K562 (cell line): Measurements from ENCODE around the gene PRM3. TPM values are rescaled to one million over a fixed set of nuclear protein-coding genes. Genes with fewer than 3 reads are reported as not detected.

Experiments
- ARID1B ChIP-seq: fragments of 450-650 bp; IDR thresholded peaks from 2 replicates; pipeline ENCODE4 v1.6.1; 2016; ENCODE audit warnings: antibody characterized with exemption, mild to moderate bottlenecking, inconsistent platforms
- CTCF ChIP-seq, 3 experiments: IDR thresholded peaks in 2 of 3; conservative IDR thresholded peaks in 1 of 3; 2 replicates each; pipeline ENCODE4 v1.5.1; 2011 to 2012; ENCODE audit warnings: low read length in 3 of 3, mild to moderate bottlenecking in 3 of 3, control low read depth in 2 of 3, improper control_type of control experiment in 1 of 3, inconsistent platforms in 1 of 3, low read depth in 1 of 3, mixed read lengths in 1 of 3, moderate library complexity in 1 of 3; ENCODE audit not compliant: insufficient read depth in 2 of 3
- EWSR1 ChIP-seq: fragments of 450-650 bp; IDR thresholded peaks from 2 replicates; pipeline ENCODE4 v1.6.1; 2018; ENCODE audit warnings: borderline replicate concordance, mild to moderate bottlenecking, low read depth, moderate library complexity; ENCODE audit not compliant: partially characterized antibody
- GABPB1 ChIP-seq: sonication (generic); formaldehyde crosslinking; IDR thresholded peaks from 2 replicates; pipeline ENCODE4 v1.8.0; 2022; ENCODE audit warnings: mild to moderate bottlenecking, missing genetic modification reagents
- KDM4B ChIP-seq, 2 experiments: fragments of 450-650 bp in 1 of 2; sonication (generic) in 1 of 2; IDR thresholded peaks; 2 replicates each; pipeline ENCODE4 v1.6.1; 2016 to 2017; ENCODE audit warnings: borderline replicate concordance in 2 of 2, antibody characterized with exemption in 1 of 2, low read depth in 1 of 2, mild to moderate bottlenecking in 1 of 2
- KLF6 ChIP-seq: fragments of 250-450 bp; sonication (Bioruptor Pico); IDR thresholded peaks from 2 replicates; pipeline ENCODE4 v1.4.0; 2020; ENCODE audit warnings: mild to moderate bottlenecking, moderate library complexity, borderline replicate concordance
- MIER1 ChIP-seq: fragments of 450-650 bp; IDR thresholded peaks from 2 replicates; pipeline ENCODE4 v1.6.1; 2016; ENCODE audit warnings: antibody characterized with exemption, mild to moderate bottlenecking, low read depth
- NR2C2 ChIP-seq, 2 experiments: fragments of 200-800 bp in 1 of 2; sonication (Bioruptor generic) in 1 of 2; sonication (generic) in 1 of 2; formaldehyde crosslinking in 1 of 2; IDR thresholded peaks; 2 replicates each; pipeline versions ENCODE4 v1.6.1 to v1.8.0; 2016 to 2022; ENCODE audit warnings: mild to moderate bottlenecking in 1 of 2, missing compliant biosample characterization in 1 of 2, missing genetic modification characterization in 1 of 2, missing genetic modification reagents in 1 of 2
- PYGO2 ChIP-seq: fragments of 450-650 bp; IDR thresholded peaks from 2 replicates; pipeline ENCODE4 v1.6.1; 2016; ENCODE audit warnings: mild to moderate bottlenecking, missing genetic modification characterization, moderate library complexity, missing compliant biosample characterization
- SAP30 ChIP-seq: fragments of 200-600 bp; sonication (generic); IDR thresholded peaks from 2 replicates; pipeline ENCODE4 v1.6.1; 2012; ENCODE audit warnings: borderline replicate concordance, low read depth, mild to moderate bottlenecking, moderate library complexity, low read length, control low read depth, inconsistent platforms; ENCODE audit not compliant: insufficient read depth, poor library complexity, severe bottlenecking
- TAL1 ChIP-seq: fragments of 450-650 bp; IDR thresholded peaks from 2 replicates; pipeline ENCODE4 v1.6.1; 2016; ENCODE audit warnings: mild to moderate bottlenecking
- TCF15 ChIP-seq: fragments of 250-450 bp; sonication (Bioruptor Pico); IDR thresholded peaks from 2 replicates; pipeline ENCODE4 v1.8.0; 2022; ENCODE audit warnings: moderate library complexity, mild to moderate bottlenecking, inconsistent platforms
- TCF3 ChIP-seq: sonication (generic); formaldehyde crosslinking; IDR thresholded peaks from 2 replicates; pipeline ENCODE4 v1.4.0; 2020; ENCODE audit warnings: mild to moderate bottlenecking, missing genetic modification reagents
- TGIF2 ChIP-seq: sonication (generic); formaldehyde crosslinking; IDR thresholded peaks from 2 replicates; pipeline ENCODE4 v1.8.1; 2022; ENCODE audit warnings: mild to moderate bottlenecking, missing genetic modification reagents, moderate library complexity
- THAP7 ChIP-seq: fragments of 250-450 bp; sonication (Bioruptor Pico); IDR thresholded peaks from 2 replicates; pipeline ENCODE4 v1.5.0; 2021
- USF1 ChIP-seq: sonication (generic); formaldehyde crosslinking; IDR thresholded peaks from 2 replicates; pipeline ENCODE4 v1.9.0; 2022; ENCODE audit warnings: mild to moderate bottlenecking, missing genetic modification reagents
- XRCC5 ChIP-seq: fragments of 200-400 bp; formaldehyde crosslinking; IDR thresholded peaks from 2 replicates; pipeline ENCODE4 v1.6.1; 2017; ENCODE audit warnings: low read depth, mild to moderate bottlenecking, low read length
- ZNF395 ChIP-seq: fragments of 200-800 bp; sonication (Bioruptor generic); IDR thresholded peaks from 2 replicates; pipeline ENCODE4 v1.6.1; 2017; ENCODE audit warnings: missing genetic modification characterization, missing compliant biosample characterization
- ZNF436 ChIP-seq: fragments of 250-450, 450-650 bp; sonication (Bioruptor Pico); formaldehyde crosslinking; IDR thresholded peaks from 2 replicates; pipeline ENCODE4 v1.7.0; 2020; ENCODE audit warnings: mild to moderate bottlenecking
- ZNF740 ChIP-seq, 3 experiments: fragments of 200-800 bp in 1 of 3; sonication (Bioruptor generic) in 1 of 3; sonication (generic) in 1 of 3; formaldehyde crosslinking in 1 of 3; IDR thresholded peaks; 2 replicates each; pipeline versions ENCODE4 v1.6.1 to v1.8.0; 2016 to 2022; ENCODE audit warnings: mild to moderate bottlenecking in 2 of 3, missing compliant biosample characterization in 2 of 3, missing genetic modification characterization in 2 of 3, missing genetic modification reagents in 1 of 3
- polyA plus RNA-seq, 8 experiments: library from polyadenylated mRNA; depleted of rRNA in 4 of 8; stranded (reverse) in 5 of 8; unstranded in 3 of 8; fragments of >200 nt; fragmentation: Nextera tagmentation in 2 of 8; fragmentation: Illumina TruSeq in 1 of 8; extraction: Ambion mirVana in 2 of 8; extraction: Trizol in 1 of 8; gene quantifications; 2 replicates each; pipeline versions ENCODE4 v1.2.1 to v1.2.3, GENCODE V29; 2011 to 2014; ENCODE audit warnings: inconsistent platforms in 1 of 8, missing spikeins in 1 of 8
- total RNA-seq, 7 experiments: library from RNA; depleted of rRNA in 6 of 7; stranded (reverse); fragments of >200 nt in 6 of 7; fragmentation: Illumina TruSeq in 2 of 7; extraction: Trizol in 2 of 7; gene quantifications; 2 replicates each; pipeline versions ENCODE4 v1.2.1 to v1.2.3, GENCODE V29; 2011 to 2021; ENCODE audit warnings: low replicate concordance in 1 of 7

PRM3 gene
- total and polyA plus RNA-seq, 9 of the 15 experiments (the other 6 are each of a cell fraction or from before 2014, with no cell fraction given), result not detected

GRCh38 chr16:11297492-11298142 lies 24.2 kb upstream of the PRM3 start (continued):
- TF ChIP-seq ZNF740 (CRISPR knock-in tag; IDR thresholded peaks at IDR 0.05), result 0 out of 2 replicates have a peak, but pooled peaks have one; percentile 25
- no peak for TF ChIP-seq ZNF740 (tag; IDR thresholded peaks at IDR 0.05)
- no peak for TF ChIP-seq THAP7 (CRISPR knock-in tag)
- peak in 1 of 2 experiments; percentile 70; a peak in 1 of 4 replicates for TF ChIP-seq KDM4B (IDR thresholded peaks at IDR 0.05; ENCODE audit: borderline replicate concordance in 2 of 2, low read depth in 1 of 2)
- TF ChIP-seq CTCF (IDR thresholded peaks at IDR 0.05 in 2 of 3, conservative IDR thresholded peaks at IDR 0.05 in 1 of 3; ENCODE audit: insufficient read depth in 2 of 3, low read depth in 1 of 3, low read length in 3 of 3), result no peak
- TF ChIP-seq TCF15 (CRISPR knock-in tag), result no peak
- no peak for TF ChIP-seq TGIF2
- no peak for TF ChIP-seq PYGO2 (tag)
- peak; percentile 29; the same call in 1 of the 2 replicates for TF ChIP-seq GABPB1
- TF ChIP-seq SAP30, result no peak
- no peak for TF ChIP-seq KLF6 (CRISPR knock-in tag)
- peak; percentile 82 for TF ChIP-seq ARID1B
- 0 out of 2 replicates have a peak, but pooled peaks have one; percentile 33 for TF ChIP-seq ZNF395 (CRISPR knock-in tag)
- no peak for TF ChIP-seq XRCC5
- no peak for TF ChIP-seq NR2C2 (CRISPR knock-in tag; IDR thresholded peaks at IDR 0.05)
- TF ChIP-seq NR2C2 (tag; IDR thresholded peaks at IDR 0.05), result no peak
- TF ChIP-seq TCF3 (CRISPR knock-in tag), result peak; percentile 89
- no peak for TF ChIP-seq MIER1
- TF ChIP-seq ZNF436, result no peak
- peak; percentile 76 for TF ChIP-seq TAL1
- peak; percentile 48 for TF ChIP-seq USF1 (CRISPR knock-in tag)
- no peak for TF ChIP-seq EWSR1
